C4-2B (cell line): ENCODE measurements around the gene NCAPG2.
"Not testable (repeated sequence)": the region's sequence is repeated elsewhere in the genome, so short reads cannot be mapped to it uniquely, and the experiment has no call there.

Experiments
- H3K27ac ChIP-seq: fragments of 450-650 bp; 2 replicates; pipeline ENCODE4 v1.5.1; 2017
- ZFX ChIP-seq: fragments of 450-650 bp; IDR thresholded peaks from 2 replicates; pipeline ENCODE4 v1.6.1; 2017
- TF ChIP-seq, protein P1 (sequence below): fragments of 450-650 bp; conservative IDR thresholded peaks from 2 replicates; pipeline ENCODE4 v1.5.1; 2017; ENCODE audit warnings: mild to moderate bottlenecking

NCAPG2 gene

GRCh38 chr7:158646766-158647474, 57.7 kb downstream of the NCAPG2 start:
- no peak overlapping the region for H3K27ac ChIP-seq
- TF ChIP-seq, protein P1, sequence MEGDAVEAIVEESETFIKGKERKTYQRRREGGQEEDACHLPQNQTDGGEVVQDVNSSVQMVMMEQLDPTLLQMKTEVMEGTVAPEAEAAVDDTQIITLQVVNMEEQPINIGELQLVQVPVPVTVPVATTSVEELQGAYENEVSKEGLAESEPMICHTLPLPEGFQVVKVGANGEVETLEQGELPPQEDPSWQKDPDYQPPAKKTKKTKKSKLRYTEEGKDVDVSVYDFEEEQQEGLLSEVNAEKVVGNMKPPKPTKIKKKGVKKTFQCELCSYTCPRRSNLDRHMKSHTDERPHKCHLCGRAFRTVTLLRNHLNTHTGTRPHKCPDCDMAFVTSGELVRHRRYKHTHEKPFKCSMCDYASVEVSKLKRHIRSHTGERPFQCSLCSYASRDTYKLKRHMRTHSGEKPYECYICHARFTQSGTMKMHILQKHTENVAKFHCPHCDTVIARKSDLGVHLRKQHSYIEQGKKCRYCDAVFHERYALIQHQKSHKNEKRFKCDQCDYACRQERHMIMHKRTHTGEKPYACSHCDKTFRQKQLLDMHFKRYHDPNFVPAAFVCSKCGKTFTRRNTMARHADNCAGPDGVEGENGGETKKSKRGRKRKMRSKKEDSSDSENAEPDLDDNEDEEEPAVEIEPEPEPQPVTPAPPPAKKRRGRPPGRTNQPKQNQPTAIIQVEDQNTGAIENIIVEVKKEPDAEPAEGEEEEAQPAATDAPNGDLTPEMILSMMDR = peak; percentile 82
- no peak for TF ChIP-seq ZFX

DNA sequence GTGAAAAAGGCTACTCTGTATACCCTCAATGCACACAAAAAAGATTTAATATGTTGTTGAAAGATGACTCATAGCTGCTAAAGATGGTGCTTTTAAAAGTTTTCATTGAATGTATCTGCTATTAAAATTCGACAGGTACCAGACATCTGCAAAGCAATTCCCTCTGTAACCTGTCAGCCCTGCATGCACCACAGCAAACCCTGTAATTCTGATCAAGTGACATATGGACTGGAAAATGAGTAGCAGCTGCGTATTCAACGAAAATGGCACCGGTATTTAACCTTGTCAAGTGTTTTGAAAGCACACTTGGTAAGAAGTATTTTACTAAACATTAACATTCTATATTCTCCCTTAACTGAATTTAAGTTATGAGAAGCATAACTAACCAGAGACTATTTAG, 58.8 kb downstream of the NCAPG2 start:
- H3K27ac ChIP-seq = no peak overlapping the region
- TF ChIP-seq ZFX = no peak
- TF ChIP-seq, protein P1 = no peak

- no peak overlapping the region for H3K27ac ChIP-seq
- TF ChIP-seq, protein P1 = no peak
- TF ChIP-seq ZFX = no peak
Observed at GRCh38 chr7:158642149-158642548, 62.5 kb downstream of the NCAPG2 start.

DNA sequence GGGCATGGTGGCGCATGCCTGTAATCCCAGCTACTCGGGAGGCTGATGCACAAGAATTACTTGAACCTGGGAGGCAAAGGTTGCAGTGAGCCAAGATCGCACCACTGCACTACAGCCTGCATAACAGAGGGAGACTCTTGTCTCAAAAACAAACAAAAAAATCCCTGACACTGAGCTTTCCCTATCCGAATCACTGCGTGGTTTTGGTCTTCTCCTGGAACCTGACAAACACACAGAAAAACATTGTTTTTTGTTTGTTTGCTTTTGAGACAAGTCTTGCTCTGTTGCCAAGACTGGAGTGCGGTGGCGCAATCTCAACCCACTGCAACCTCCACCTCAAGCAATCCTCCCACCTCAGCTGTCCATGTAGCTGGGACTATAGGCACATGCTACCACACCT, 66.6 kb downstream of the NCAPG2 start:
- no peak overlapping the region for H3K27ac ChIP-seq
- TF ChIP-seq, protein P1 = no peak
- TF ChIP-seq ZFX = no peak

- H3K27ac ChIP-seq = no peak overlapping the region
Observed at GRCh38 chr7:158633055-158633956, 71.3 kb downstream of the NCAPG2 start.

GRCh38 chr7:158631574-158632195, 72.9 kb downstream of the NCAPG2 start:
- TF ChIP-seq ZFX = no peak
- TF ChIP-seq, protein P1 = no peak
- H3K27ac ChIP-seq = no peak overlapping the region

More at GRCh38 chr7:158633055-158633956, 71.3 kb downstream of the NCAPG2 start:
- TF ChIP-seq, protein P1 = no peak
- no peak for TF ChIP-seq ZFX

DNA sequence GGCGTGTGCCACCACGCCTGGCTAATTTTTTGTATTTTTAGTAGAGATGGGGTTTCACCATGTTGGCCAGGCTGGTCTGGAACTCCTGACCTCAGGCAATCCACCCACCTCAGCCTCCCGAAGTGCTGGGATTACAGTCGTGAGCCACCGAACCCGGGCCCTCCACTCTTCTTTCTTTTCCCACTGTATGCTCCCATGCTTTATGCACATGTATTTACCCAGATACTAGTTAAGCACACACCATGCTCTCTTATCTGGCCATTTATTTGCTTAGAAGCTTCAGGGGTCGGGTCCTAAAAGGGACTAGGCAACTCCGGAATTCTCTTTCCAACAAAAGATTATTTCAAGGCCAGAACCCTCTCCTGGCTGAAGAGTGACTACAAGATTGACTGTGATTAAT, 78.3 kb downstream of the NCAPG2 start:
- H3K27ac ChIP-seq = not testable (repeated sequence)
